ENCODE measurements around the gene IFI35.

DNA sequence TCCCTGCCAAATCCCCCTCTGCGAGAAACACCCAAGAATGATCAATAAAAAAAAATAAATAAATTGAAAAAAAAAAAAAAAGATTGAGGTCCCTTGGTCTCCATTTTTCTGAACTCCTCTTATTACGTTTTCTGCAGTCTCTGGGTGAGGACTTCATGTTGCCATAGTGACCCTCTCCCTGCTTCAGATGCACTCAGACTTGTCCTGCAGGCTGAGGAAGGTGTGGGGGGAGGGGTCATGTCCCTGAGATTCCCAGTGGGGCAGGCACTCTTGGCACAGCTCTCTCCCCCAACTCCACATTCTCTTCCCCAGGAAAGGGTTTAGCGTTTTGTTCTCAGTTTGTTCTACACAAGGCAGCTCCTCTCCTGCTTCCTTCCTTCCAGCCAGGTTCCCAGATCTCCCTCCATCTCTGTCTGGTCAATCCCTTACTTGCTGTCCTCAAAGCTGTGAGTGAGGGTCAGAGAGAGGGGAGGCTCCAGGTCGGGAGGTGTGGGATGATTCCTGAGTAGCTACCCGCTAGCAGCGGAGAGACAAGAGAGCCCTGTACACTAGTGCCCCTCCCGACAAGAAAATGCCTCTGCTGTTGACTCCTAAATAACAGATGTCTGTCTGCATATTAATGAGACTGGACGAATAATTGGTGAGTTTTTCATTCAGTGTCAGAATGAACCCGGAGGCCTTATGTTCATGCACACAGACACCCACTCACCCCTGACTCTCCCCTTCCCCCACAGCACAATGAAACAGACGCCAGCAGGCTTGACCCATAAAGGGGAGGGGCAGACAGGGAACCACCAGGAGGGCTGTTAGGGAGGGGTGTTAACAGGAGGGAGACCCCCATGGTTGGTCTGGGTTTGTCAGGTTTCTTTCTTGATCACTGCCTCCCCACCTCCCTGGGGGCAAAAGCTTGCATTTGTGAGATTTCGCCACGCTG, 27.6 kb downstream of the IFI35 start:
- TF ChIP-seq, protein P1, sequence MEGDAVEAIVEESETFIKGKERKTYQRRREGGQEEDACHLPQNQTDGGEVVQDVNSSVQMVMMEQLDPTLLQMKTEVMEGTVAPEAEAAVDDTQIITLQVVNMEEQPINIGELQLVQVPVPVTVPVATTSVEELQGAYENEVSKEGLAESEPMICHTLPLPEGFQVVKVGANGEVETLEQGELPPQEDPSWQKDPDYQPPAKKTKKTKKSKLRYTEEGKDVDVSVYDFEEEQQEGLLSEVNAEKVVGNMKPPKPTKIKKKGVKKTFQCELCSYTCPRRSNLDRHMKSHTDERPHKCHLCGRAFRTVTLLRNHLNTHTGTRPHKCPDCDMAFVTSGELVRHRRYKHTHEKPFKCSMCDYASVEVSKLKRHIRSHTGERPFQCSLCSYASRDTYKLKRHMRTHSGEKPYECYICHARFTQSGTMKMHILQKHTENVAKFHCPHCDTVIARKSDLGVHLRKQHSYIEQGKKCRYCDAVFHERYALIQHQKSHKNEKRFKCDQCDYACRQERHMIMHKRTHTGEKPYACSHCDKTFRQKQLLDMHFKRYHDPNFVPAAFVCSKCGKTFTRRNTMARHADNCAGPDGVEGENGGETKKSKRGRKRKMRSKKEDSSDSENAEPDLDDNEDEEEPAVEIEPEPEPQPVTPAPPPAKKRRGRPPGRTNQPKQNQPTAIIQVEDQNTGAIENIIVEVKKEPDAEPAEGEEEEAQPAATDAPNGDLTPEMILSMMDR (IDR thresholded peaks at IDR 0.05), result no peak
- TF ChIP-seq POLR2A (IDR thresholded peaks at IDR 0.05), result no peak
